Mesenchymal stem cell (in vitro differentiated cells and primary cell): ENCODE results near the gene SPDYE2.
"Not testable (repeated sequence)": the region's sequence is repeated elsewhere in the genome, so short reads cannot be mapped to it uniquely, and the experiment has no call there.

ENCODE experiments used
- DNase-seq: peaks from one replicate; pipeline ENCODE4 v3.0.0-alpha.2; 2013
- H2AFZ ChIP-seq: one replicate; pipeline ENCODE4 v1.6.1; 2013; ENCODE audit warnings: low read depth, mild to moderate bottlenecking, control low read depth, inconsistent platforms, low read length, moderate library complexity
- H2AK5ac ChIP-seq: 2 replicates; pipeline ENCODE4 v1.6.1; 2013; ENCODE audit warnings: low read length, moderate library complexity, mild to moderate bottlenecking, inconsistent platforms; ENCODE audit not compliant: severe bottlenecking
- H2BK120ac ChIP-seq: one replicate; pipeline ENCODE4 v1.6.1; 2013; ENCODE audit warnings: low read depth, mild to moderate bottlenecking, inconsistent platforms, low read length, moderate library complexity
- H2BK12ac ChIP-seq, 2 experiments: one replicate each; pipeline ENCODE4 v1.6.1; 2013; ENCODE audit warnings: inconsistent platforms in 2 of 2, low read length in 2 of 2, mild to moderate bottlenecking in 2 of 2, moderate library complexity in 2 of 2, control low read depth in 1 of 2
- H2BK15ac ChIP-seq: one replicate; pipeline ENCODE4 v1.6.1; 2013; ENCODE audit warnings: mild to moderate bottlenecking, low read depth, inconsistent platforms; ENCODE audit not compliant: poor library complexity, severe bottlenecking
- H2BK5ac ChIP-seq: 2 replicates; pipeline ENCODE4 v1.6.1; 2013; ENCODE audit warnings: low read depth, mild to moderate bottlenecking, low read length, control low read depth, inconsistent platforms; ENCODE audit not compliant: poor library complexity, severe bottlenecking
- H3K14ac ChIP-seq, 2 experiments: one replicate each; pipeline ENCODE4 v1.6.1; 2013; ENCODE audit warnings: inconsistent platforms in 2 of 2, low read length in 2 of 2, control low read depth in 1 of 2, mild to moderate bottlenecking in 1 of 2, moderate library complexity in 1 of 2
- H3K18ac ChIP-seq, 2 experiments: one replicate each; pipeline ENCODE4 v1.6.1; 2013; ENCODE audit warnings: inconsistent platforms in 2 of 2, low read length in 2 of 2, control low read depth in 1 of 2, low read depth in 1 of 2, mild to moderate bottlenecking in 1 of 2
- H3K23ac ChIP-seq, 2 experiments: one replicate each; pipeline ENCODE4 v1.6.1; 2013; ENCODE audit warnings: inconsistent platforms in 2 of 2, low read length in 2 of 2, mild to moderate bottlenecking in 2 of 2, moderate library complexity in 2 of 2, control low read depth in 1 of 2
- H3K27ac ChIP-seq: 2 replicates; pipeline ENCODE4 v1.5.1; 2013; ENCODE audit warnings: mild to moderate bottlenecking, moderate library complexity, low read length, control low read depth, inconsistent platforms; ENCODE audit not compliant: poor library complexity, severe bottlenecking
- H3K27me3 ChIP-seq, 2 experiments: 2 replicates each; pipeline versions ENCODE4 v1.6.1 to v1.7.0; 2013; ENCODE audit warnings: low read length in 2 of 2, mild to moderate bottlenecking in 2 of 2, moderate library complexity in 2 of 2, control low read depth in 1 of 2, inconsistent platforms in 1 of 2; ENCODE audit not compliant: control insufficient read depth in 1 of 2, insufficient read depth in 1 of 2
- H3K36me3 ChIP-seq, 2 experiments: 2 replicates each; pipeline versions ENCODE4 v1.6.1 to v1.7.0; 2013; ENCODE audit warnings: low read length in 2 of 2, control low read depth in 1 of 2, inconsistent platforms in 1 of 2, low read depth in 1 of 2, mild to moderate bottlenecking in 1 of 2; ENCODE audit not compliant: insufficient read depth in 2 of 2, control insufficient read depth in 1 of 2
- H3K4ac ChIP-seq, 2 experiments: one replicate each; pipeline ENCODE4 v1.6.1; 2013; ENCODE audit warnings: inconsistent platforms in 2 of 2, low read length in 2 of 2, mild to moderate bottlenecking in 2 of 2, moderate library complexity in 2 of 2, control low read depth in 1 of 2, low read depth in 1 of 2
- H3K4me1 ChIP-seq: 2 replicates; pipeline ENCODE4 v1.6.1; 2013; ENCODE audit warnings: low read depth, low read length, control low read depth; ENCODE audit not compliant: control insufficient read depth, insufficient read depth
- H3K4me2 ChIP-seq: 2 replicates; pipeline ENCODE4 v1.6.1; 2013; ENCODE audit warnings: low read length, mild to moderate bottlenecking, inconsistent platforms; ENCODE audit not compliant: poor library complexity, severe bottlenecking
- H3K4me3 ChIP-seq, 2 experiments: 2 replicates each; pipeline versions ENCODE4 v1.5.1 to v1.7.0; 2013; ENCODE audit warnings: low read length in 2 of 2, mild to moderate bottlenecking in 2 of 2, control low read depth in 1 of 2, low read depth in 1 of 2; ENCODE audit not compliant: insufficient read depth in 1 of 2
- H3K79me1 ChIP-seq: replicated peaks from 2 replicates; pipeline ENCODE4 v1.6.1; 2013; ENCODE audit warnings: mild to moderate bottlenecking, control low read depth, low read length, inconsistent platforms; ENCODE audit not compliant: poor library complexity, severe bottlenecking
- H3K9ac ChIP-seq: 2 replicates; pipeline ENCODE4 v1.7.0; 2013; ENCODE audit warnings: mild to moderate bottlenecking, low read length, moderate library complexity
- H3K9me3 ChIP-seq: 2 replicates; pipeline ENCODE4 v1.7.0; 2013; ENCODE audit warnings: mild to moderate bottlenecking, low read length; ENCODE audit not compliant: control insufficient read depth
- H4K8ac ChIP-seq: one replicate; pipeline ENCODE4 v1.6.1; 2013; ENCODE audit warnings: inconsistent platforms, mild to moderate bottlenecking, low read length, moderate library complexity
- H4K91ac ChIP-seq: one replicate; pipeline ENCODE4 v1.6.1; 2013; ENCODE audit warnings: mild to moderate bottlenecking, low read length, inconsistent platforms
- WGBS: methylation state at CpG from one replicate; pipeline ENCODE4 v1.1.7; 2013; ENCODE audit warnings: mixed read lengths; 5-methylcytosine and 5-hydroxymethylcytosine counted together

SPDYE2 gene

GRCh38 chr7:102606848-102607247, 55.8 kb downstream of the SPDYE2 start:
- not testable (repeated sequence) for H3K14ac ChIP-seq, H4K8ac ChIP-seq, H2AK5ac ChIP-seq, H3K36me3 ChIP-seq, H2BK5ac ChIP-seq, H2BK15ac ChIP-seq, H3K79me1 ChIP-seq, H3K27ac ChIP-seq, H2BK120ac ChIP-seq, H3K4me2 ChIP-seq, H3K23ac ChIP-seq, H4K91ac ChIP-seq, H3K9me3 ChIP-seq, H3K27me3 ChIP-seq, H3K4ac ChIP-seq, H3K9ac ChIP-seq, DNase-seq, H3K18ac ChIP-seq, H3K4me1 ChIP-seq, H2AFZ ChIP-seq, H3K4me3 ChIP-seq, H2BK12ac ChIP-seq
- no CpG with 5 or more reads among the region's 5 CpGs for WGBS

GRCh38 chr7:102609734-102610133, 58.7 kb downstream of the SPDYE2 start:
- not testable (repeated sequence) for DNase-seq, H3K4me1 ChIP-seq
- WGBS = 88% methylated on average over 4 of the region's 10 CpGs

GRCh38 chr7:102610441-102610840, 59.4 kb downstream of the SPDYE2 start:
- not testable (repeated sequence) for H3K4me3 ChIP-seq, H3K27me3 ChIP-seq, H2AK5ac ChIP-seq, H3K18ac ChIP-seq, H3K36me3 ChIP-seq, H3K4me1 ChIP-seq, DNase-seq, H3K4ac ChIP-seq, H3K9me3 ChIP-seq, H2AFZ ChIP-seq, H3K9ac ChIP-seq, H3K23ac ChIP-seq, H3K27ac ChIP-seq, H2BK120ac ChIP-seq, H2BK15ac ChIP-seq, H4K8ac ChIP-seq, H2BK5ac ChIP-seq, H3K79me1 ChIP-seq, H3K14ac ChIP-seq, H4K91ac ChIP-seq, H3K4me2 ChIP-seq, H2BK12ac ChIP-seq
- no CpG with 5 or more reads among the region's 7 CpGs for WGBS

More at GRCh38 chr7:102609734-102610133, 58.7 kb downstream of the SPDYE2 start:
- H2AFZ ChIP-seq, H2BK5ac ChIP-seq, H3K9ac ChIP-seq, H2BK120ac ChIP-seq, H3K18ac ChIP-seq, H3K79me1 ChIP-seq, H3K4me2 ChIP-seq, H3K4ac ChIP-seq, H3K23ac ChIP-seq, H3K14ac ChIP-seq, H2BK12ac ChIP-seq, H4K8ac ChIP-seq, H3K27ac ChIP-seq, H2AK5ac ChIP-seq, H3K36me3 ChIP-seq, H4K91ac ChIP-seq, H3K9me3 ChIP-seq, H3K27me3 ChIP-seq, H2BK15ac ChIP-seq, H3K4me3 ChIP-seq: not testable (repeated sequence)

- not testable (repeated sequence) for H3K27me3 ChIP-seq, H2BK5ac ChIP-seq, H2BK120ac ChIP-seq, H3K23ac ChIP-seq, H2BK12ac ChIP-seq, H3K9me3 ChIP-seq, H3K4me2 ChIP-seq, H3K4ac ChIP-seq, H4K91ac ChIP-seq, H3K18ac ChIP-seq, H3K79me1 ChIP-seq, H2AK5ac ChIP-seq, H3K36me3 ChIP-seq, H3K4me1 ChIP-seq, H2BK15ac ChIP-seq, H3K9ac ChIP-seq, DNase-seq, H3K14ac ChIP-seq, H3K27ac ChIP-seq, H2AFZ ChIP-seq, H4K8ac ChIP-seq, H3K4me3 ChIP-seq
- WGBS = no CpG with 5 or more reads among the region's 30 CpGs
These were observed 60.1 kb downstream of the SPDYE2 start for GRCh38 chr7:102611013-102611674.
